Spleen (tissue), 7 donors: ENCODE results near the gene SIRT3.

Source experiments
- CTCF ChIP-seq, 11 experiments: fragments of 200-600 bp in 7 of 11; fragments of 450-650 bp in 4 of 11; sonication (generic) in 4 of 11; IDR thresholded peaks in 8 of 11; conservative IDR thresholded peaks in 3 of 11; 1 replicate in 7 of 11; 2 replicates in 4 of 11; pipeline versions ENCODE4 v1.4.0 to v1.8.0; 2016 to 2021; ENCODE audit warnings: antibody characterized with exemption in 11 of 11, inconsistent platforms in 4 of 11, mild to moderate bottlenecking in 1 of 11
- POLR2A ChIP-seq, 3 donors: fragments of 450-650 bp; IDR thresholded peaks; one replicate each; pipeline ENCODE4 v1.5.1; 2017; ENCODE audit warnings: antibody characterized with exemption in 3 of 3, mild to moderate bottlenecking in 1 of 3
- POLR2AphosphoS5 ChIP-seq, 3 donors: sonication (generic); formaldehyde crosslinking; IDR thresholded peaks; one replicate each; pipeline ENCODE4 v1.5.1; 2017; ENCODE audit warnings: antibody characterized with exemption in 3 of 3
- donor health status: DM: no; HTN: no; CAD: no; lungs with moderate emphysema.
- donor health status: DM: no; HTN: no; CAD: no.
- donor health status: DM: no; HTN: no; CAD: no.

DNA sequence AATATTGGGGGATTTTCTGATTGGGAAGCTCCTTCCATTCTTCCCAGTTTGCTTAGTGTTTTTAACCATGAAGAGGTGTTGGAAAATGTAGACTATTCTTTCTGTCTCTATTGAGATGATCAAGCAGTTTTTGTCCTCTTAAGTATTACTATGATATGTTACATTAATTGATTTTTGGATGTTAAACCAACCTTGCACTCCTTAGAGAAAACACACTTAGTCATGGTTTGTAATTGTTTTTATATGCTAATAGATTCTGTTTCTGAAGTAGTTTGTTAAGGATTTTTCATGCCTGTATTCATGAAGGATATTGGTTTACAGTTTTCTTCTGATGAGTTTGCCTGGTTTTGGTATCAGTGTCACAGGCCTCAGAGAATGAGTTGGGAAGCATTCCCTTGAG, 40.1 kb upstream of the SIRT3 start:
- TF ChIP-seq POLR2A (IDR thresholded peaks at IDR 0.05): no peak
- TF ChIP-seq CTCF (IDR thresholded peaks at IDR 0.05 in 8 of 11, conservative IDR thresholded peaks at IDR 0.05 in 3 of 11): no peak
- TF ChIP-seq POLR2AphosphoS5 (IDR thresholded peaks at IDR 0.05): no peak
